Fibroblast of the aortic adventitia (primary cell): ENCODE measurements around the gene FBXL20. TPM values are rescaled to one million over a fixed set of nuclear protein-coding genes. Genes with fewer than 3 reads are reported as not detected.
"Not testable (repeated sequence)": the region's sequence is repeated elsewhere in the genome, so short reads cannot be mapped to it uniquely, and the experiment has no call there.

ENCODE experiments used
- DNase-seq: peaks from one replicate; pipeline ENCODE4 v3.0.0-alpha.2; 2010; ENCODE audit warnings: low read depth
- H3K4me3 ChIP-seq: 2 replicates; pipeline ENCODE4 v1.5.1; 2011; ENCODE audit warnings: low read depth, mild to moderate bottlenecking, control low read depth, low read length, moderate library complexity
- total RNA-seq: library from RNA; depleted of rRNA; stranded (reverse); fragments of >200 nt; gene quantifications from 2 replicates; pipeline ENCODE4 v1.2.3, GENCODE V29; 2012; ENCODE audit warnings: low replicate concordance
- TF ChIP-seq, protein P1 (sequence below): IDR thresholded peaks from 2 replicates; pipeline ENCODE4 v1.5.1; 2011; ENCODE audit warnings: mild to moderate bottlenecking, low read length, control low read depth, inconsistent platforms; ENCODE audit not compliant: insufficient read depth

FBXL20 gene
- total RNA-seq, 1 donor = 19.4 TPM

DNA sequence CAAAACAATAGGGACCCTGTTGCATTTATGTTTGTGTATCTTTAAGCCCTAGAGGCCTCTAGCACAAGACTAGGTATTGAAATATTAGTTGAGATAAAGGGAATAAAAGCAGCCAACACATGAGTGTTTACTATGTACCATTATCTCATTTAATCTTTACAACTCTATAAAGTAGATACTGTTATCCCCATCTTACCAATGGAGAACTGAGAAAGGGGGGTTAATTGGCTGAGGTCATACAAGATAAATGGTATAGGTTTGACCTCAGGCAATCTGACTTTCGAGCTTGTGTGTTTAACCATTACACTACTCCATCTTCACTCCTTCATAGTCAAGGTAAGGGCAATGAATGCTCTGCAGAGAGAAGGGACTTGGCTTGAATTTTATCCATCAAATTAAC is 149.4 kb downstream of the FBXL20 start:
- TF ChIP-seq, protein P1, sequence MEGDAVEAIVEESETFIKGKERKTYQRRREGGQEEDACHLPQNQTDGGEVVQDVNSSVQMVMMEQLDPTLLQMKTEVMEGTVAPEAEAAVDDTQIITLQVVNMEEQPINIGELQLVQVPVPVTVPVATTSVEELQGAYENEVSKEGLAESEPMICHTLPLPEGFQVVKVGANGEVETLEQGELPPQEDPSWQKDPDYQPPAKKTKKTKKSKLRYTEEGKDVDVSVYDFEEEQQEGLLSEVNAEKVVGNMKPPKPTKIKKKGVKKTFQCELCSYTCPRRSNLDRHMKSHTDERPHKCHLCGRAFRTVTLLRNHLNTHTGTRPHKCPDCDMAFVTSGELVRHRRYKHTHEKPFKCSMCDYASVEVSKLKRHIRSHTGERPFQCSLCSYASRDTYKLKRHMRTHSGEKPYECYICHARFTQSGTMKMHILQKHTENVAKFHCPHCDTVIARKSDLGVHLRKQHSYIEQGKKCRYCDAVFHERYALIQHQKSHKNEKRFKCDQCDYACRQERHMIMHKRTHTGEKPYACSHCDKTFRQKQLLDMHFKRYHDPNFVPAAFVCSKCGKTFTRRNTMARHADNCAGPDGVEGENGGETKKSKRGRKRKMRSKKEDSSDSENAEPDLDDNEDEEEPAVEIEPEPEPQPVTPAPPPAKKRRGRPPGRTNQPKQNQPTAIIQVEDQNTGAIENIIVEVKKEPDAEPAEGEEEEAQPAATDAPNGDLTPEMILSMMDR = no peak

DNA sequence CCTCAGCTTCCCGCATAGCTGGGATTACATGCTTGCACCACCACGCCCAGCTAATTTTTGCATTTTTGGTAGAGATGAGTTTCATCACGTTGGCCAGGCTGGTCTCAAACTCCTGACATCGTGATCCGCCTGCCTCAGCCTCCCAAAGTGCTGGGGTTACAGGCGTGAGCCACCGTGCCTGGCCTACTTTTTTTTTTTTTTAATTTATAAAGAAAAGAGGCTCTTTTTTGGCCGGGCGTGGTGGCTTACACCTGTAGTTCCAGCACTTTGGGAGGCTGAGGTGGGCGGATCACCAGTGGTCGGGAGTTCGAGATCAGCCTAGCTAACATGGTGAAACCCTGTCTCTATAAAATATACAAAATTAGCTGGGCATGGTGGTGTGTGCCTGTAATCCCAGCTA is 151.3 kb downstream of the FBXL20 start:
- DNase-seq, H3K4me3 ChIP-seq: not testable (repeated sequence)

More for the DNA sequence above, 149.4 kb downstream of the FBXL20 start:
- no peak for DNase-seq
- H3K4me3 ChIP-seq = no peak overlapping the region

DNA sequence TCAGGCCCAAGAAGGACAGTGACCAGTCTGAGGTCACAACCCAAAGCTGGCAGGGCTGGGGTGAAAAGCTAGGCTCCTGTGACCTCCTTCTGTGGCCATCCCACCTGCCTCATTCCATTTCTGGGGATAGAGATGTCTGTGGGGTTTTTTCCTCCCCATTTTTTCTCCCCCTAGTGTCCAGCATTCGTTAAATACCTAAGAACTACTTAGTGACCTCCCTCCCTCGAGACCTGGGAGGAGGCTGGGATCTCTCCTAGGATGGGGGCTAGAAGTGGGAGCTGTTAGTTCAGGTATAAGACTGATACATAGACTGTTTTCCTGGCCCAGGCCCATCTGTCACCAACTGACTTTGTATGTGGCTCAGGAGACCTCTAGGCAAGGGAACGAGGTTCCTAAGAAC is 155.2 kb downstream of the FBXL20 start:
- no peak for DNase-seq
- no peak overlapping the region for H3K4me3 ChIP-seq
- TF ChIP-seq, protein P1 = peak; percentile 8

DNA sequence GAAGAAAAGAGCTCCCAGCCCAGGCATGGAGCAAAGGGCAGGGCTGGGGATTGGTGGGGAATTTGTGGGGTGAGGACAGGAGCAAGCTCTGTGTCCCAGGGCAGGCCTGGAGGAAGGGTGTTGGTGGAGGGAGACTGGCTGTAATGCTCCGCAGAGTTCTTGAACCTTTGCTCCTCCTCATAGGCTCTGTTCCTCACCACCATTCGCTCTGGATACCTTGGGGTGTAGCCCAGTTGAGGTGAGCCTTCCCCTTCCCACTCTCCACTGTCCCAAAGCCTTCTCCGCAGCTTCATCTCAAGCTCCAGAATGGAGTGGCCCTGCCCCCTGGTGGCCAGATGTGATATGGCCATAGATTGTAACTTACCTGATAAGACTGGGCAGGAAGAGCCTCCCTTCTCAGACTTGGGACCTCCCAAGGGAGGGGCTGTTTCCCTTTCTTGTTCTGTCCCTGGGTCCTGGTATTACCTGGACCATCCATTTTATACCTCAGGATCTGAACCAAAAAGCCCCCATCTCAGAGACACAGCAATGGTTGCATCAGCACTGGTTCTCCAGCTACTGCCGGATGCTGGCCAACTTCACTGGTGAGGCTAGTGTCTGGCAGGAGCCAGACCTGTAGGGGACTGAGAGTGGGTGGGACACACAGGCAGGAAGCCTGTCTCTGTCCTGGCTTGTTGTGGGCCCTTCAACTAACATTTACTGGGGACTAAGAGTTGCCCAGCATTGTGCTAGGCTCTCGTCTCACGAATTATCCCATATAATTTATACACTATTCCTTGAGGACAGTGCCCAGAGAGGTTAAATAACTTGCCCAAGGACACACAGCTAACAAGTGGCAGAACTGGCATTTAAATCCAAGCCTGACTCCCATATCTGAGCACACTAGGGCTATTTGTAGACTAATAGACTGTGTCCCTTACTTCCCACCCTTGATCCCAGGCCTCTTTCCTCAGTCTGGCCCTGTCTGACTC is 156.5 kb downstream of the FBXL20 start:
- no peak overlapping the region for H3K4me3 ChIP-seq
- TF ChIP-seq, protein P1 = peak; percentile 95
- peak; percentile 86 for DNase-seq

DNA sequence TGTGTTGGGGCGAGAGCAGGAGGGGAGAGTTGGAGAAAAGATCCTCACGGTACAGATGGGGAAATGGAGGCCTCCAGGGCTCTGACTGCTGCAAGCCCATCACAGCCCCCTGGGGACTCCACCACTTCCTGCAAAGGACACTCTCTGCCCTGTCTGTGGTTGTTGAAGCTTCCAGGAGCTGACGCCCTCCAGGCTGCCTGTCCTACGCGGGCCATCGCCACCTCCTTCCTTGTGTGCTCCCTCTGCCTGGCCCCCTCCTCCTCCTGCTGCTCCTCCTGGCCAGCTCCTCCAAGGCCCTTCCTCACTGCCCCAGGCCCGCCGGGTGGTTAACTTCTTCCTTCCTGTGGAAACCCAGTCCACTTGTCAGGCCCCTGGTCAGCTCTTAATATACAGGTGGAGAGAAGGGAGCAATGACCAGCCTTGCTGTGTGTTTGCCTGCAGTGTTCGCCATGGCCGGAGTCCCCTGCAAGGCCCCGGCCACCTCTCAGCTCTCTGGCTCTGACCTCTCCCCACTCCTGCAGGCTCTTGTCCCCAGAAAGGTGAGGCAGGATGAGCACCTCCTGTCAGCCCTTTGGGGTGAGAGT is 157.3 kb downstream of the FBXL20 start:
- H3K4me3 ChIP-seq = no peak overlapping the region
- TF ChIP-seq, protein P1 = no peak
- DNase-seq = no peak

DNA sequence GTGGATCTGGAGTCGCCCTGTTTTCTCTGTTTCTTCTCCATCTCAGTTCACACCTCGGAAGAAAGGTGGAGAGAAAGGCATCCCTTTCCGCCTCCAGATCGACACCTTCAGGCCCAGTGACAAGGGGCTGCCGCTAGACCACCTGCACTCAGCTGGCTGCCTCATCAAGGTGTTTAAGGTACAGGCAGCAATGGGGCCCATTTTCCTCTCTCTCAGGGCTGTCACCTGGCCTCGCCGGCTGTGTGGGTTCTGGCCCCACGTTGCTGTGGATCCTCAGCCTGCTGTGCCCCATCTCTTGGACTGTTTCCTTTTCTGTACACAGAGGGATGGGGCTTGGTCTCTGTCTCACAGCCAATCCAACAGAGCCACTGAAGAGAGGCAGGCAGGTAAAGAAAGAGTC is 158.3 kb downstream of the FBXL20 start:
- no peak for DNase-seq
- TF ChIP-seq, protein P1 = no peak

DNA sequence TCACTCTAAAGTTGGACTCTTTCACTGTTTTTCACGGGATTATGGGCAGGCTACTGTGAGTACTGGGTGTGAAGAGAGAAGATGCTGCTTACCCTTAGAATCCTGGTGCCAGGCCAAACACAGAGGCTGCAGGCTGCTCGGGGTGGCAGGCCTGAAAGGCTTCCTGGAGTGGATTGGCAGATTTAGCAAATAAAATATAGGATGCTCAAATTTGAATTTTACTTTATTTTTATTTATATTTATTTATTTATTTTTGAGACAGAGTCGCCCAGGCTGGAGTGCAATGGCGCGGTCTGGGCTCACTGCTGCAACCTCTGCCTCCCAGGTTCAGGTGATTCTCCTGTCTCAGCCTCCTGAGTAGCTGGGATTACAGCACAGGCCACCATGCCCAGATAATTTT is 160.8 kb downstream of the FBXL20 start:
- H3K4me3 ChIP-seq = no peak overlapping the region
- TF ChIP-seq, protein P1 = no peak
- DNase-seq = no peak

More for the DNA sequence above, 158.3 kb downstream of the FBXL20 start:
- H3K4me3 ChIP-seq = no peak overlapping the region
